Epithelial cell of esophagus (primary cell): Measurements from ENCODE around the gene SORCS2.

Source experiments
- DNase-seq: peaks from one replicate; pipeline ENCODE4 v3.0.0; 2010; ENCODE audit warnings: low read depth
- H3K4me3 ChIP-seq: 2 replicates; pipeline ENCODE4 v1.5.1; 2011; ENCODE audit warnings: mild to moderate bottlenecking, low read length, control low read depth
- CTCF ChIP-seq: IDR thresholded peaks from 2 replicates; pipeline ENCODE4 v1.5.1; 2011; ENCODE audit warnings: low read depth, mild to moderate bottlenecking, low read length, control low read depth, inconsistent platforms; ENCODE audit not compliant: insufficient read depth; ENCODE audit errors: missing control alignments

The SORCS2 gene

GRCh38 chr4:7303561-7303960, 111.2 kb downstream of the SORCS2 start:
- no peak overlapping the region for H3K4me3 ChIP-seq
- TF ChIP-seq CTCF: no peak
- no peak for DNase-seq

GRCh38 chr4:7304436-7304835, 112.1 kb downstream of the SORCS2 start:
- DNase-seq: no peak
- no peak for TF ChIP-seq CTCF
- H3K4me3 ChIP-seq: no peak overlapping the region

GRCh38 chr4:7306021-7306965, 114.0 kb downstream of the SORCS2 start:
- TF ChIP-seq CTCF: no peak

GRCh38 chr4:7306986-7307385, 114.6 kb downstream of the SORCS2 start:
- no peak for DNase-seq
- TF ChIP-seq CTCF: no peak
- H3K4me3 ChIP-seq: no peak overlapping the region

More at GRCh38 chr4:7306021-7306965, 114.0 kb downstream of the SORCS2 start:
- DNase-seq: no peak
- no peak overlapping the region for H3K4me3 ChIP-seq

- no peak for TF ChIP-seq CTCF
- DNase-seq: no peak
- H3K4me3 ChIP-seq: no peak overlapping the region
Observed at GRCh38 chr4:7307394-7308099, 115.2 kb downstream of the SORCS2 start.

- no peak for DNase-seq
- no peak overlapping the region for H3K4me3 ChIP-seq
- no peak for TF ChIP-seq CTCF
Observed at GRCh38 chr4:7309181-7309580, 116.8 kb downstream of the SORCS2 start.
